DMS53 treated with DMSO at 0.1 percent for 48 hours (cell line): ENCODE results near the gene TOM1L1.

Source experiments
- DNase-seq: peaks from one replicate; lab custom pipeline; 2025; ENCODE audit not compliant: unreplicated experiment; lab: John Stamatoyannopoulos, UW

The TOM1L1 gene

GRCh38 chr17:54945231-54945630 is 44.6 kb downstream of the TOM1L1 start:
- DNase-seq = no peak

- DNase-seq = no peak
Measured at GRCh38 chr17:54945671-54946070, 45.0 kb downstream of the TOM1L1 start.

- no peak for DNase-seq
Measured at GRCh38 chr17:54947396-54947795, 46.7 kb downstream of the TOM1L1 start.

- no peak for DNase-seq
Measured at GRCh38 chr17:54948380-54948779, 47.7 kb downstream of the TOM1L1 start.

GRCh38 chr17:54950116-54950515 is 49.5 kb downstream of the TOM1L1 start:
- DNase-seq = no peak

- no peak for DNase-seq
Measured at GRCh38 chr17:54951286-54951685, 50.6 kb downstream of the TOM1L1 start.

GRCh38 chr17:54956791-54957190 is 56.1 kb downstream of the TOM1L1 start:
- no peak for DNase-seq

GRCh38 chr17:54967621-54968261 is 67.1 kb downstream of the TOM1L1 start:
- DNase-seq = peak; percentile 27

GRCh38 chr17:54968262-54968987 is 67.8 kb downstream of the TOM1L1 start, which contains the start of the genes COX11 and STXBP4:
Gene COX11 (minus strand): TSS chr17:54968654. CDS start chr17:54968646, 8 bp downstream.
Gene STXBP4 (plus strand): TSS chr17:54968765. CDS start chr17:54986220, 17,455 bp downstream.
- peak; percentile 81 for DNase-seq

GRCh38 chr17:54968988-54969332 is 68.3 kb downstream of the TOM1L1 start:
- no peak for DNase-seq

- no peak for DNase-seq
Measured at GRCh38 chr17:54969658-54970572, 69.3 kb downstream of the TOM1L1 start.

- no peak for DNase-seq
Measured at GRCh38 chr17:54971147-54971546, 70.5 kb downstream of the TOM1L1 start.

- no peak for DNase-seq
Measured at GRCh38 chr17:54971901-54972300, 71.2 kb downstream of the TOM1L1 start.

GRCh38 chr17:54972406-54973138 is 71.9 kb downstream of the TOM1L1 start:
- no peak for DNase-seq

GRCh38 chr17:54974759-54975158 is 74.1 kb downstream of the TOM1L1 start:
- no peak for DNase-seq

- no peak for DNase-seq
Measured at GRCh38 chr17:54976316-54976715, 75.7 kb downstream of the TOM1L1 start.

- no peak for DNase-seq
Measured at GRCh38 chr17:54977744-54978143, 77.1 kb downstream of the TOM1L1 start.

GRCh38 chr17:54979657-54980056 is 79.0 kb downstream of the TOM1L1 start:
- no peak for DNase-seq

- DNase-seq = no peak
Measured at GRCh38 chr17:54980375-54980774, 79.7 kb downstream of the TOM1L1 start.

GRCh38 chr17:54982399-54982798 is 81.7 kb downstream of the TOM1L1 start:
- no peak for DNase-seq

GRCh38 chr17:54983260-54983659 is 82.6 kb downstream of the TOM1L1 start:
- no peak for DNase-seq
